ENCODE results near the gene CST2.
A peak's percentile ranks its signal among the peaks of the same experiment; 100 is the strongest.
"Not testable (repeated sequence)": the region's sequence is repeated elsewhere in the genome, so short reads cannot be mapped to it uniquely, and the experiment has no call there.

The CST2 gene

GRCh38 chr20:23810349-23810748, 16.2 kb downstream of the CST2 start:
- not testable (repeated sequence) for DNase-seq (ENCODE audit: low spot score)

- no peak for DNase-seq (ENCODE audit: low spot score)
Measured at GRCh38 chr20:23800865-23801264, 25.7 kb downstream of the CST2 start.

GRCh38 chr20:23799216-23799847, 27.2 kb downstream of the CST2 start:
- DNase-seq (ENCODE audit: low spot score), result not testable (repeated sequence)

GRCh38 chr20:23795526-23795925, 31.0 kb downstream of the CST2 start:
- no peak for DNase-seq (ENCODE audit: low spot score)

GRCh38 chr20:23794841-23795240, 31.7 kb downstream of the CST2 start:
- DNase-seq (ENCODE audit: low spot score), result no peak

GRCh38 chr20:23794065-23794464, 32.5 kb downstream of the CST2 start:
- DNase-seq (ENCODE audit: low spot score), result no peak

GRCh38 chr20:23783447-23783846, 43.1 kb downstream of the CST2 start:
- no peak for DNase-seq (ENCODE audit: low spot score)

GRCh38 chr20:23782366-23782983, 44.1 kb downstream of the CST2 start:
- peak; percentile 8 for DNase-seq (ENCODE audit: low spot score)

GRCh38 chr20:23778676-23779075, 47.9 kb downstream of the CST2 start:
- not testable (repeated sequence) for DNase-seq (ENCODE audit: low spot score)

GRCh38 chr20:23777380-23777779, 49.1 kb downstream of the CST2 start:
- DNase-seq (ENCODE audit: low spot score), result not testable (repeated sequence)

GRCh38 chr20:23776067-23776771, 50.3 kb downstream of the CST2 start:
- no peak for DNase-seq (ENCODE audit: low spot score)

- no peak for DNase-seq (ENCODE audit: low spot score)
Measured at GRCh38 chr20:23774081-23774480, 52.4 kb downstream of the CST2 start.

All from pons (tissue), 1 donor.